ENCODE data around the gene LARP7.
"Not testable (repeated sequence)": the region's sequence is repeated elsewhere in the genome, so short reads cannot be mapped to it uniquely, and the experiment has no call there.

DNA sequence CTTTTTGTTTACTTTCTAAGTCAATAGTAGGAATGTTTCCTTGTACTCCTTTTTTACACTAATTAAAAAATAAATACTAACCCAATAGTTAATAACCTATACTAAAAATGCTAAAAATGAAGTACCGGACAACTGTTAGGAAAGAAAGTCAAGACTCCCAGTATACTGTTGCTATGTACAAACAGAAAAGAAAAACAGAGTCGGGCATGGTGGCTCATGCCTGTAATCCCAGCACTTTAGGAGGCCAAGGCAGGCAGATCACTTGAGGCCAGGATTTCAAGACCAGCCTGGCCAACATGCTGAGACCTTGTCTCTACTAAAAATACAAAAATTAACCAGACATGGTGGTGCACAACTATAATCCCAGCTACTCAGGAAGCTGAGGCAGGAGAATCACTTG lies 24.1 kb upstream of the LARP7 start:
- TF ChIP-seq, protein P1, sequence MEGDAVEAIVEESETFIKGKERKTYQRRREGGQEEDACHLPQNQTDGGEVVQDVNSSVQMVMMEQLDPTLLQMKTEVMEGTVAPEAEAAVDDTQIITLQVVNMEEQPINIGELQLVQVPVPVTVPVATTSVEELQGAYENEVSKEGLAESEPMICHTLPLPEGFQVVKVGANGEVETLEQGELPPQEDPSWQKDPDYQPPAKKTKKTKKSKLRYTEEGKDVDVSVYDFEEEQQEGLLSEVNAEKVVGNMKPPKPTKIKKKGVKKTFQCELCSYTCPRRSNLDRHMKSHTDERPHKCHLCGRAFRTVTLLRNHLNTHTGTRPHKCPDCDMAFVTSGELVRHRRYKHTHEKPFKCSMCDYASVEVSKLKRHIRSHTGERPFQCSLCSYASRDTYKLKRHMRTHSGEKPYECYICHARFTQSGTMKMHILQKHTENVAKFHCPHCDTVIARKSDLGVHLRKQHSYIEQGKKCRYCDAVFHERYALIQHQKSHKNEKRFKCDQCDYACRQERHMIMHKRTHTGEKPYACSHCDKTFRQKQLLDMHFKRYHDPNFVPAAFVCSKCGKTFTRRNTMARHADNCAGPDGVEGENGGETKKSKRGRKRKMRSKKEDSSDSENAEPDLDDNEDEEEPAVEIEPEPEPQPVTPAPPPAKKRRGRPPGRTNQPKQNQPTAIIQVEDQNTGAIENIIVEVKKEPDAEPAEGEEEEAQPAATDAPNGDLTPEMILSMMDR (IDR thresholded peaks at IDR 0.05; ENCODE audit: low read depth, low read length), result not testable (repeated sequence)
- not testable (repeated sequence) for TF ChIP-seq POLR2A (IDR thresholded peaks at IDR 0.05; ENCODE audit: extremely low read depth, insufficient read length); MYC (IDR thresholded peaks at IDR 0.05; ENCODE audit: low read depth, low read length)
